Purkinje cell (primary cell): ENCODE measurements around the gene PTPRE. TPM values are rescaled to one million over a fixed set of nuclear protein-coding genes. Genes with fewer than 3 reads are reported as not detected.

Experiments used
- polyA plus RNA-seq: library from polyadenylated mRNA; unstranded; fragments of >200 nt; fragmentation: Nextera tagmentation; gene quantifications from 2 replicates; pipeline ENCODE4 v1.2.1, GENCODE V29; 2014

The PTPRE gene
- polyA plus RNA-seq: 98.0 and 99.6 TPM in 2 replicates

GRCh38 chr10:127906548-127907377 is at the start of gene PTPRE:
Gene PTPRE (plus strand): TSS chr10:127907103. CDS start chr10:128040882, 133,779 bp downstream.

GRCh38 chr10:127892743-127893142 is 14.2 kb upstream of the PTPRE start, which contains the start of gene CLRN3:
Gene CLRN3 (minus strand): TSS chr10:127892941. CDS start chr10:127892784, 157 bp downstream.

DNA sequence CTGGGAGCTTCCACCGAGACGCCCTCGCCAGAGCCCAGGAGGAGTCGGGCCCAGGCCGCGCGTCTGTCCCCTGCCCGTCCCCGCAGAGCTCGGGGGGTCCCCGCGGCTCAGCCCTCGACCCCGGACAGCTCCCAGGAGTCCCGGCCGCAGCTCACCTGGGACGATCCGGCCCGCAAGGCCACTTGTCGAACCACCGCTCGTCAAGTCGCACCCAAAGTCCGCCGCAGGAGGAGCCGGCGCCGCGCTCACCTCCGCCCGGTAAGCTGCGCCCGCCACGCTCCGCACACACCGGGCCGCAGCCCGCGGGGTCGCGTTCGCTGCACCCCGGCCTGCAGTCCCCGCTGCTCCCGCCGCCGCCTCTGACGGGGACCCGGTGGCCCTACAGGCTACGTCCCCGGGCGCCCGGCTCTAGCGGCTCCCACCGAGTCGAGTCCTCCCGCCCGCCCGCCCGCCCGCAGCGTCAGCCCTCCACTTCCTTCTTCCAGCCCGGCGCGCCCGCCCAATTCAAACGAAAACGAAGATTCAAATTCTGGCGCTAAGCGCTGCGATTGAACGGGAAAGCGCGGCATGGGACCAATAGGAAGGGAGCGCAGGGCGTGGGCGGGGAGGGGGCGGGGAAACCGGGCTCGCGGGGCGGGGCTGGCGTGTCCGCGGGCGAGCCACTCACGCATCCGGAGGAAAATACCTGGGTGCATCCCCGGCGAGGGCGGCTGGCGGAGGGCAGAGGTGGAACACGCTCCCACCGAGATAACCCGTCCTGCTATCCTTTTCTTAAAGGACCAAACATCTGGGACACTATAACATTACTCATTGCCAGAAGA is 219.3 kb downstream of the PTPRE start, which contains the start of gene MKI67:
TSS of gene MKI67 (minus strand) at position 480 of the 821 bp plus-strand sequence. CDS start 756 bp downstream, outside the sequence.

Other genes with a start within 250 kb of the PTPRE start
- gene FOXI2, start 169.9 kb upstream of the PTPRE start, polyA plus RNA-seq: not detected in 2 replicates
- gene CLRN3, start 14.2 kb upstream of the PTPRE start, polyA plus RNA-seq: not detected in 2 replicates
- gene MKI67, start 219.3 kb downstream of the PTPRE start, polyA plus RNA-seq: 0.18 TPM in 1 of 2 replicates, not detected in the other